HG03469 (cell line): Measurements from ENCODE around the gene CD93.

Source experiments
- ATAC-seq: cut with Tn5 transposase; IDR thresholded peaks from one replicate; pipeline ENCODE4 v1.9.1; 2021; ENCODE audit warnings: mild to moderate bottlenecking, moderate library complexity, moderate number of reproducible peaks; ENCODE audit not compliant: unreplicated experiment

CD93 gene

GRCh38 chr20:23120936-23121750 lies 35.0 kb upstream of the CD93 start:
- no peak for ATAC-seq

DNA sequence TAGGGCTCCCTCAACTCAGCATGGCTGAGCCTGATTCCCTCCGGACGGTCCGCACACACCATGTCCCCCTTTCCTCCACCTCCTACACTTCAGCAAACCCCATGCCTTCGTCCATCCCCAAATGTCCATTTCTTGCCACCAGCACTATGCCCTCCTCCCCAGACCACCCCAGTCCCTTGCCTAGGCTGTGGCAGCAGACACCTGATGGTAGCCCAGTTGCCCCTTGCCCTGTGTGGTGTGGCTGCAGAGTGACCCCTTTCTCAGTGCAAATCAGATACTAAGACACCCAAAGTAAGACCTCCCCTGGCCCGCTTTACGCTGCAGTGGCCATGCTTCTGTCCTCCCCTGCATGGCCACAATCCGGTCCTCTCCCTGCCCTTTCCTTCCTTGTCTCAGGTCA lies 34.1 kb upstream of the CD93 start:
- no peak for ATAC-seq

- no peak for ATAC-seq
These were observed 33.5 kb upstream of the CD93 start for GRCh38 chr20:23119456-23120216.

DNA sequence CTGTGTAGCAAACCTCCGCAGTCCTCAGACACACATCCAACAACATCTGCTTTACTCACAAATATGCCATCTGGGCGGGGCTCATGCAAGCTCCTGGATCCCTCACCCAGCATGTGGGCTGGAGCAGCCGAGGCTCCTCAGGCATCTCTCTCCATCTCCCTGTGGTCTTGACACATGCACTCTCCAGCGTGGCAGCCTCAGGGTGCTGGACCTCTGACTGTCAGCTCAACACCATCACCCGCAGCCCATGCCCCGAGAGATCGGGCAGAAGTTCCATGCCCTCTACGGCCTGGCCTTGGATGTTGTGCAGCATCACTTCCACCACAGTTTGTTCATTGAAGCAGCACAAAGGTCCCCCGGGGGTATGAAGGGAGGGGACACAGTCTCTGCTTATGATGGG lies 32.6 kb upstream of the CD93 start:
- ATAC-seq = no peak

DNA sequence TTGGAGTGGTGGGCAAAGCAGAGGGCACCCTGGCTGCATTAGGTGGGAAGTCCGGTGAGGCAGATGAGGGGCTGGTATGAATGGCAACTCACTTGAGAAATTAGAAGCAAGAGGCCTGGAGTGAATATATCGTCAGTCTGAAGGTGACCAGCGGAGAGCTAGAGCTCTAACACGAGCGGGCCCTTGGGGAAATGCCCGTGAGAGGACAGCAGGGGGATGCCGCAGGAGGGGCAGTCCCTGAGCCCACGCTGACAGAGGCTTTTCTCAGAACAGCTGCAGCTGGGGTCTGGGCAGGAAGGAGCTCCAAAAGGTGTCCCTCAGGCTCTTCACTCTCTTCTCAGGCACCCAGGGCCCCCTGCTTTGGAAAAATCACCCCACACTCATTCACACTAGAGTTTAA lies 32.0 kb upstream of the CD93 start:
- ATAC-seq = no peak

DNA sequence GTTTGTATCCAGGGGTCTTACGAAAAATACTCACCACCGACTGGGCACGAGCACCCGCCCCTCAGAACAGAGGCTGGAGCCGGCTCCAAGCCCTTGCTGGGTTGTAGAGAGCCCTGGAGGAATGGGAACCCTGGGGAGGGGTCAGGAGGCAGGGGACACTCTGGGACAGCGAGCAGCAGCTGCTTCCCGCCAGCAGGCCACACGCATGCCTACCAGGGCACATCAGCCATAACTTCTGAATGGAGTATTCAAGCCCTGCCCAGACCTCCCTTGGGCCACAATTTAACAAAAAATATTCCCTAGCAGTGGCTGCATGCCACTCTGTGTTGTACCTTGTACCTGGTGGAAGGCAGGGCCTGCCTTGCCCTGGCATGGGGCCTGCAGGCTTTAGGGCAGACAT lies 31.6 kb upstream of the CD93 start:
- ATAC-seq = no peak

- ATAC-seq = no peak
These were observed 30.4 kb upstream of the CD93 start for GRCh38 chr20:23116311-23117089.

DNA sequence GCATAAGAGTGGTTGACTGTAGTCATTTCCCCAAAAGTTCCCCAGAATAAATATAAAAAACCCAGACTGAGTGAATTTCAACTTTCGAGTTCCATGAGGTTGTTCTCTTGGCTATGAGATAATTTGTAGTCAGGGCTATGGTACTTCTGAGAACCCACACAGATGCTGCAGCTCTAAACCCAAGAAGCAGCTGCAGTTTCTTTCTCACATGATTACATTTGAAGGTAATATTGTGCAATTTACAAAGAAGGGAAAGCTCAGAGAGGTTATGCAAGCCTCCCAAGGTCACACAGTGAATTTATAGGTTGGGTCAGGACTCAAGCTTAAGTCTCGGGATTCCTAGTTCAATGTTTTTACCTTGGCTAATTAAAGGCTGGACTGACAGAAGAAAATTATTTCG lies 29.7 kb upstream of the CD93 start:
- no peak for ATAC-seq

GRCh38 chr20:23114448-23115082 lies 28.4 kb upstream of the CD93 start:
- no peak for ATAC-seq

DNA sequence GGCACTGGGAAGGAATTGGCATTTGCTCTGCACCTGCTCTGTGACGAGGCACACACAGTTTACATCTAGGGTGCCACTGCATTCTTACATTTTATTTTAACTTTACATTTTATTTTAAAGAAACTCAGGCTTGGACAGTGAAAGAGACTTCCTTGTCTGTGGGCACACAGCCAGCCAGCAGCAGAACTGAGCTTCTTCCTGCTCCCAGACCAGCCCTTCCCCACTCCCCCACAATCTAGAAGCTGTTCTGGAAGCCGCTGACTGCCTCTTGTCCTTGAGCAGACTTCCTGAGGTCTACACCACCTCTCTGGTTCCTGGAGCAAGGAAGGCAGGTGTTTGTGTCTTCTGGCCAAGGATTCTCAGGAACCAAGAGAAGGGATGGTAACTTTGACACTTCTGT lies 27.9 kb upstream of the CD93 start:
- ATAC-seq = no peak

- no peak for ATAC-seq
These were observed 26.5 kb upstream of the CD93 start for GRCh38 chr20:23112595-23112994.

- no peak for ATAC-seq
These were observed 25.8 kb upstream of the CD93 start for GRCh38 chr20:23111944-23112342.

GRCh38 chr20:23111307-23111943 lies 25.3 kb upstream of the CD93 start:
- no peak for ATAC-seq

DNA sequence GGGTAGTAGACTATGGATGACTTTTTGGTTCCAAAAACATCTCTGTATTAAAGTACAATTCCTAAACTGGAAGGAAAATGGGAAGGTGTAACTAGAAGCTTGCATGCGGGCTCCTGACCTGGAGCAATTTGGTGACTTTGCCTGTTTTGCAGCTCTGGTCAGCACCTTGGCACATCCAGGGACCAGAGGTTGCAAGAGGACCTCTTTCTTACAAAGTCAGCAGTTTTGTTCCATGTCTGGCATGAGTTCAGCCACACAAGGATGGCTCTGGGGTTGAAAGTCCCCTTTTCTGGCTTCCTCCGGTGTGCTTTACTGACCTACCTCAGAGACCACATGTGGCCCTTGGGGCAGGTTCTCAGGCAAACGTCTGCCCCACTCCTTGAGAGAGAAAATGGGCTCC lies 22.7 kb upstream of the CD93 start:
- no peak for ATAC-seq

- ATAC-seq = no peak
These were observed 21.3 kb upstream of the CD93 start for GRCh38 chr20:23107466-23107865.

DNA sequence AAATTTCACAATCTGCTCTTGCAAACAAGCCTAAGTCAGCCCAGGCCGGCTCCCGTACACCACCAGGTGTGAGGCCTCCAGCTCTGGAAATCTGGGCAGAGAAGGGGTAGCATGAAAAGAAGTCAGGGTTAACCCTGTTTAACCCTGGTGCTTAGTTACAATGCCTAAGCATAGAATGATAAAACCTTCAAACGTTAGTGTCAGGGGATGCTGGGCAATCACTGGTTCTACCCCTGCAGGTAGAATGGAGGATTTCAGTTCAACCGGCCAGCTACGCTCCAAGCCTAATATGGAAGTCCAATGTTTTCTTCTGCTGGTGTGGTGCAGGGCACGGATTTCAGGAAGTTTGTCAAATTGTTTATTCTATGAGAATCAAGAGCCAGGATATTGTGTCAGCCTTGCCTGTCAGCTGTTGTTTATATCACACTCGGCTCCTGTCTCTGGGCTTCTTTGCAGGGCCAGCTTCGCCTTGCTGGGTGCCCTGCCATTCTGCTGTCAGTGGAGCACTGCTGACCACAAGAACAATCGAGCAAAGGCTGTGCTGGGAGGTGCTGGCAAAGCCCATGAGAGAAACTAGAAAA lies 20.2 kb upstream of the CD93 start:
- no peak for ATAC-seq

- no peak for ATAC-seq
These were observed 19.1 kb upstream of the CD93 start for GRCh38 chr20:23105193-23105592.

DNA sequence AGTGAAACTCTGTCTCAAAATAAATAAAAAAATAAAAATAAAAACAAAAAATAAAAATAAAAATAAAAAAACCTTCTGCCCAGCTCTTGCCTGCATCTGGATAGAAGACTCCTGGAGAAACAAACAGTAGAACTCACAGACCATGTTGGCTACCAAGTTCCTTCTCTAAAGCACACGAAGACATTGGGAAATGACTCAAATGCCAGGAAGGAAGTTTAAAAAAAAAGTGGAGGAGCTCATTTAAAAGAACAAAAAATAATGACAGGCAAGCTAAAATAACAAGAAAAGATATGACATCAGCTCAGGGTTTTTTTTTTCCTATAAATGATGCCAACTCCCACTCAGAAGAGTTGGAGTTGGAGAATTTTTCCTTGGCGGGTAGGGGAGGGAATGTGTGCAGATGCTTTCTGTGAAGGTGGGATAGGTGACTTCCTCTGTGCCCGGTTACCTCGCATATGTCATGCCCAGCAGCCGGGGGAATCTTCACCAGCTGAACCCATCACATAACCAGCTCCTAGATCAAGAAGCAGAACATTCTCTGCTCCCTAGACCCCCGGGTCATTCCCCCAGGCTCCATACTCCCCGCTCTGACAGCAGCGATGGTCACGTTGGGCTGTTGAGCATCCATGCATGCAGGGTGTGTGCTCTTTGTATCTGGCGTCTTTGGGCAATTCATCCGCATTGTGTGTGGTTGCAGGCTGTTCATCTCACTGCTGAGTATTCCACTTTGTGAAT lies 17.3 kb upstream of the CD93 start:
- ATAC-seq = no peak

DNA sequence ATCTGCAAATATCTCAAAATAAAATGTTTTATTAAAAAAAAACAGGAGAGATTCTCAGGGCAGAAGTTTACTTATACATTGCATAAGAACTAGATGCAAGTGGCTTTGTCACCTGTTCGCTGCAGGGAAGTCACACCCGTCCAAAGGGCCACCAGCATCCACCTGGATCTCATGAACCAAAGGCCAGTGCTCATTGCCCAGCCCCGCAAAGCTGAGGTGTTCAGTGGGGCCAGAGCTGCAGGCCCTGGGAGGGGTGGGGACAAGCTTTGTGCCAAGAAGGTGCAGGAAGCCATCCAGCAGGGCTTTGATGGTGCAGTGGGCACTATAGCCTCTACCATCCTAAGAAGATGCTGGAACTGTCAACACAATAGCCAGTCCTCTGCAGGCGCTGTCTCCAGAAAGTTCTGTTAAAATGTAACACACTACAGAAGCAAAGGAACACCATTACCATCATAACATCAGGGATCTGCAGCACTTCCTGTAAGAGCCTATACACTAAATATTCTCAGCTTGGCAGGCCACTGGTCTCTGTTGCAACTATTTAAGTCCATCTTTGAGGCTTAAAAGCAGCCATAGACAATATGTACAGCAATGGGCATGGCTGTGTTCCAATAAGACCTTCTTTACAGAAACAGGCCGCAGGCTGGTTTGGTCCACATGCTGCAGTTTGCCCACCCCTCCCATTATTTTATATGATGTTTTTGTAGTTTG lies 15.7 kb upstream of the CD93 start:
- ATAC-seq = no peak
